Liver (tissue), 9 donors: ENCODE results near the gene EVI2A. TPM values are rescaled to one million over a fixed set of nuclear protein-coding genes. Genes with fewer than 3 reads are reported as not detected.

Source experiments
- DNase-seq: peaks from one replicate; pipeline ENCODE4 v3.0.0-alpha.2; 2017; ENCODE audit warnings: low spot score
- H3K27ac ChIP-seq, 2 donors: one replicate each; pipeline ENCODE4 v1.7.0; 2013; ENCODE audit warnings: inconsistent platforms in 2 of 2, low read length in 2 of 2, control low read depth in 1 of 2, low read depth in 1 of 2, mild to moderate bottlenecking in 1 of 2
- H3K27me3 ChIP-seq, 4 donors: one replicate each; pipeline versions ENCODE4 v1.6.1 to v1.7.0; 2013; ENCODE audit warnings: low read length in 3 of 4, inconsistent platforms in 1 of 4, mild to moderate bottlenecking in 1 of 4, moderate library complexity in 1 of 4; ENCODE audit not compliant: control insufficient read depth in 4 of 4, insufficient read depth in 4 of 4
- H3K36me3 ChIP-seq, 4 donors: one replicate each; pipeline versions ENCODE4 v1.6.1 to v1.7.0; 2013; ENCODE audit warnings: low read length in 3 of 4, mild to moderate bottlenecking in 3 of 4, low read depth in 1 of 4, moderate library complexity in 1 of 4; ENCODE audit not compliant: control insufficient read depth in 4 of 4, insufficient read depth in 3 of 4
- H3K4me1 ChIP-seq, 4 donors: one replicate each; pipeline versions ENCODE4 v1.6.1 to v1.7.0; 2013; ENCODE audit warnings: low read length in 3 of 4, mild to moderate bottlenecking in 3 of 4, moderate library complexity in 1 of 4; ENCODE audit not compliant: control insufficient read depth in 4 of 4, insufficient read depth in 4 of 4
- H3K4me3 ChIP-seq, 3 donors: one replicate each; pipeline versions ENCODE4 v1.6.1 to v1.7.0; 2013; ENCODE audit warnings: low read length in 3 of 3, control low read depth in 1 of 3, low read depth in 1 of 3, mild to moderate bottlenecking in 1 of 3
- H3K9ac ChIP-seq, 2 donors: one replicate each; pipeline ENCODE4 v1.7.0; 2013; ENCODE audit warnings: low read length in 2 of 2, mild to moderate bottlenecking in 2 of 2, moderate library complexity in 2 of 2, control low read depth in 1 of 2, low read depth in 1 of 2
- H3K9me3 ChIP-seq, 4 donors: one replicate each; pipeline versions ENCODE4 v1.6.1 to v1.7.0; 2013; ENCODE audit warnings: low read length in 3 of 4; ENCODE audit not compliant: control insufficient read depth in 4 of 4
- EGR1 ChIP-seq, 2 donors: IDR thresholded peaks; 2 replicates each; pipeline ENCODE4 v1.6.1; 2016 to 2018; ENCODE audit warnings: antibody characterized with exemption in 2 of 2, low read depth in 2 of 2
- FOXA1 ChIP-seq: IDR thresholded peaks from 2 replicates; pipeline ENCODE4 v1.6.1; 2016; ENCODE audit warnings: antibody characterized with exemption
- FOXA2 ChIP-seq: IDR thresholded peaks from 2 replicates; pipeline ENCODE4 v1.6.1; 2016; ENCODE audit warnings: antibody characterized with exemption
- GABPA ChIP-seq, 2 donors: IDR thresholded peaks in 1 of 2; conservative IDR thresholded peaks in 1 of 2; 2 replicates each; pipeline ENCODE4 v1.6.1; 2016; ENCODE audit warnings: antibody characterized with exemption in 2 of 2, mild to moderate bottlenecking in 1 of 2, moderate library complexity in 1 of 2
- HNF4A ChIP-seq, 2 donors: conservative IDR thresholded peaks; 2 replicates each; pipeline ENCODE4 v1.6.1; 2016; ENCODE audit warnings: antibody characterized with exemption in 2 of 2, mild to moderate bottlenecking in 2 of 2
- HNF4G ChIP-seq: IDR thresholded peaks from 2 replicates; pipeline ENCODE4 v1.6.1; 2016; ENCODE audit warnings: antibody characterized with exemption
- JUND ChIP-seq, 2 donors: IDR thresholded peaks; 2 replicates each; pipeline ENCODE4 v1.6.1; 2016; ENCODE audit warnings: antibody characterized with exemption in 2 of 2
- NR2F2 ChIP-seq: IDR thresholded peaks from 2 replicates; pipeline ENCODE4 v1.6.1; 2016; ENCODE audit warnings: antibody characterized with exemption
- RAD21 ChIP-seq, 2 donors: IDR thresholded peaks; 2 replicates each; pipeline ENCODE4 v1.6.1; 2016; ENCODE audit warnings: antibody characterized with exemption in 2 of 2, mild to moderate bottlenecking in 2 of 2
- RXRA ChIP-seq, 2 donors: IDR thresholded peaks; 2 replicates each; pipeline ENCODE4 v1.6.1; 2017 to 2018; ENCODE audit warnings: antibody characterized with exemption in 2 of 2, mild to moderate bottlenecking in 1 of 2
- SP1 ChIP-seq: IDR thresholded peaks from 2 replicates; pipeline ENCODE4 v1.6.1; 2018; ENCODE audit warnings: antibody characterized with exemption, mild to moderate bottlenecking
- TAF1 ChIP-seq: conservative IDR thresholded peaks from 2 replicates; pipeline ENCODE4 v1.6.1; 2016; ENCODE audit warnings: antibody characterized with exemption, mild to moderate bottlenecking
- YY1 ChIP-seq: IDR thresholded peaks from 2 replicates; pipeline ENCODE4 v1.6.1; 2016; ENCODE audit warnings: antibody characterized with exemption, mild to moderate bottlenecking
- WGBS: extraction: QIAGEN DNeasy Blood & Tissue Kit; methylation state at CpG from one replicate; pipeline ENCODE4 v1.1.7; 2013; 5-methylcytosine and 5-hydroxymethylcytosine counted together
- polyA plus RNA-seq, 2 donors: library from polyadenylated mRNA; stranded (reverse) in 1 of 2; unstranded in 1 of 2; fragments of 200-250 nt in 1 of 2; fragments of >200 nt in 1 of 2; fragmentation: Nextera tagmentation in 1 of 2; extraction: Ambion mirVana in 1 of 2; gene quantifications; one replicate each; pipeline versions ENCODE4 v1.2.1 to v1.2.3, GENCODE V29; 2013 to 2015
- total RNA-seq, 2 donors: library from RNA; depleted of rRNA; stranded (reverse); fragments of >200 nt; gene quantifications; one replicate each; pipeline ENCODE4 v1.2.3, GENCODE V29; 2014
- TF ChIP-seq, protein P1 (sequence below): IDR thresholded peaks from 2 replicates; pipeline ENCODE4 v1.6.1; 2016; ENCODE audit warnings: antibody characterized with exemption
- TF ChIP-seq, protein P2 (sequence below): IDR thresholded peaks from 2 replicates; pipeline ENCODE4 v1.6.1; 2016; ENCODE audit warnings: antibody characterized with exemption, mild to moderate bottlenecking
- TF ChIP-seq, protein P3 (sequence below): fragments of 150-350 bp; IDR thresholded peaks from 2 replicates; pipeline ENCODE4 v1.5.1; 2017; ENCODE audit warnings: improper control_type of control experiment, low read depth, low read length; ENCODE audit not compliant: missing input control
- TF ChIP-seq, protein P4 (sequence below): IDR thresholded peaks from 2 replicates; pipeline ENCODE4 v1.6.1; 2016; ENCODE audit warnings: antibody characterized with exemption
- TF ChIP-seq, protein P5 (sequence below): IDR thresholded peaks from 2 replicates; pipeline ENCODE4 v1.6.1; 2016; ENCODE audit warnings: antibody characterized with exemption
- donor health status: healthy.
- donor health status: healthy.
- donor health status: healthy.
- donor health status: healthy.
- donor health status: healthy.

The EVI2A gene
- total and polyA plus RNA-seq, 4 donors, result 1.1 to 2.8 (median 2.0) TPM

DNA sequence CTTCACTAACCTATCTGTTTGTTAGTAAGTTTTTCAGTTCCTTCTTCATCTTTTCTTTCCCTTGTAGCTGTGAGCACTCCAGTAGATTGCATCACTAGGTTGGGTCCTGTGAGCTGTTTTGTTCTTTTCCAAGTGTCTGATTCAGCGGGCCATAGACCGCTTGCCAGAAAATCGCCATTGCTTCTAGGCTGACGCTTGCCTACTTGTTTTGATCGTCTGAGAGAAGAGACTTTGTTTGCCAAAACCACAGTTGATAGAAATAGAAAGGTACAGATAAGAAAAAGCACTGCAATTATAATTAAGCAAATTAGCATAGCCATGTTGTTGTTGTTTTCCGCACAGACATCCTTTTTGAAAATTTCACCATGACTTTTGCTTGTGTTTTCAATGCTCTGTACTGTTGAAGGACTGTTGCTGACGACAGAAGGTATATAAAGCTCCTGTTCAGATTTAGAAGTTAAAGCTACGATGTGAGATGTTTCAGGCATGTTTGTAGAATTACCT, 3.1 kb downstream of the EVI2A start:
- Histone ChIP-seq H3K9me3 (no peaks in the 10 kb centered on the region), H3K27ac (peak overlapping the region; percentile 49 to 57), H3K27me3 (no peaks in the 10 kb centered on the region), H3K4me1 (no peaks in the 10 kb centered on the region), H3K4me3 (no peak overlapping the region), H3K9ac (peak overlapping the region; percentile 21 to 27), H3K36me3 (no peaks in the 10 kb centered on the region)
- WGBS, result 76% methylated on average over 8 of the region's 8 CpGs
- no peak for DNase-seq
- TF ChIP-seq JUND (IDR thresholded peaks at IDR 0.05) (no peak), SP1 (no peak), TAF1 (no peak), EGR1 (IDR thresholded peaks at IDR 0.05; ENCODE audit: low read depth in 2 of 2) (no peak), FOXA2 (no peak), NR2F2 (no peak), GABPA (IDR thresholded peaks at IDR 0.05 in 1 of 2, conservative IDR thresholded peaks at IDR 0.05 in 1 of 2) (no peak), HNF4G (no peak), FOXA1 (no peak), HNF4A (conservative IDR thresholded peaks at IDR 0.05) (no peak), RXRA (IDR thresholded peaks at IDR 0.05) (no peak), RAD21 (IDR thresholded peaks at IDR 0.05) (no peak), YY1 (no peak)
- TF ChIP-seq, protein P1, sequence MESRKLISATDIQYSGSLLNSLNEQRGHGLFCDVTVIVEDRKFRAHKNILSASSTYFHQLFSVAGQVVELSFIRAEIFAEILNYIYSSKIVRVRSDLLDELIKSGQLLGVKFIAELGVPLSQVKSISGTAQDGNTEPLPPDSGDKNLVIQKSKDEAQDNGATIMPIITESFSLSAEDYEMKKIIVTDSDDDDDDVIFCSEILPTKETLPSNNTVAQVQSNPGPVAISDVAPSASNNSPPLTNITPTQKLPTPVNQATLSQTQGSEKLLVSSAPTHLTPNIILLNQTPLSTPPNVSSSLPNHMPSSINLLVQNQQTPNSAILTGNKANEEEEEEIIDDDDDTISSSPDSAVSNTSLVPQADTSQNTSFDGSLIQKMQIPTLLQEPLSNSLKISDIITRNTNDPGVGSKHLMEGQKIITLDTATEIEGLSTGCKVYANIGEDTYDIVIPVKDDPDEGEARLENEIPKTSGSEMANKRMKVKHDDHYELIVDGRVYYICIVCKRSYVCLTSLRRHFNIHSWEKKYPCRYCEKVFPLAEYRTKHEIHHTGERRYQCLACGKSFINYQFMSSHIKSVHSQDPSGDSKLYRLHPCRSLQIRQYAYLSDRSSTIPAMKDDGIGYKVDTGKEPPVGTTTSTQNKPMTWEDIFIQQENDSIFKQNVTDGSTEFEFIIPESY, result no peak
- TF ChIP-seq, protein P2, sequence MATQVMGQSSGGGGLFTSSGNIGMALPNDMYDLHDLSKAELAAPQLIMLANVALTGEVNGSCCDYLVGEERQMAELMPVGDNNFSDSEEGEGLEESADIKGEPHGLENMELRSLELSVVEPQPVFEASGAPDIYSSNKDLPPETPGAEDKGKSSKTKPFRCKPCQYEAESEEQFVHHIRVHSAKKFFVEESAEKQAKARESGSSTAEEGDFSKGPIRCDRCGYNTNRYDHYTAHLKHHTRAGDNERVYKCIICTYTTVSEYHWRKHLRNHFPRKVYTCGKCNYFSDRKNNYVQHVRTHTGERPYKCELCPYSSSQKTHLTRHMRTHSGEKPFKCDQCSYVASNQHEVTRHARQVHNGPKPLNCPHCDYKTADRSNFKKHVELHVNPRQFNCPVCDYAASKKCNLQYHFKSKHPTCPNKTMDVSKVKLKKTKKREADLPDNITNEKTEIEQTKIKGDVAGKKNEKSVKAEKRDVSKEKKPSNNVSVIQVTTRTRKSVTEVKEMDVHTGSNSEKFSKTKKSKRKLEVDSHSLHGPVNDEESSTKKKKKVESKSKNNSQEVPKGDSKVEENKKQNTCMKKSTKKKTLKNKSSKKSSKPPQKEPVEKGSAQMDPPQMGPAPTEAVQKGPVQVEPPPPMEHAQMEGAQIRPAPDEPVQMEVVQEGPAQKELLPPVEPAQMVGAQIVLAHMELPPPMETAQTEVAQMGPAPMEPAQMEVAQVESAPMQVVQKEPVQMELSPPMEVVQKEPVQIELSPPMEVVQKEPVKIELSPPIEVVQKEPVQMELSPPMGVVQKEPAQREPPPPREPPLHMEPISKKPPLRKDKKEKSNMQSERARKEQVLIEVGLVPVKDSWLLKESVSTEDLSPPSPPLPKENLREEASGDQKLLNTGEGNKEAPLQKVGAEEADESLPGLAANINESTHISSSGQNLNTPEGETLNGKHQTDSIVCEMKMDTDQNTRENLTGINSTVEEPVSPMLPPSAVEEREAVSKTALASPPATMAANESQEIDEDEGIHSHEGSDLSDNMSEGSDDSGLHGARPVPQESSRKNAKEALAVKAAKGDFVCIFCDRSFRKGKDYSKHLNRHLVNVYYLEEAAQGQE, result no peak
- TF ChIP-seq, protein P3, sequence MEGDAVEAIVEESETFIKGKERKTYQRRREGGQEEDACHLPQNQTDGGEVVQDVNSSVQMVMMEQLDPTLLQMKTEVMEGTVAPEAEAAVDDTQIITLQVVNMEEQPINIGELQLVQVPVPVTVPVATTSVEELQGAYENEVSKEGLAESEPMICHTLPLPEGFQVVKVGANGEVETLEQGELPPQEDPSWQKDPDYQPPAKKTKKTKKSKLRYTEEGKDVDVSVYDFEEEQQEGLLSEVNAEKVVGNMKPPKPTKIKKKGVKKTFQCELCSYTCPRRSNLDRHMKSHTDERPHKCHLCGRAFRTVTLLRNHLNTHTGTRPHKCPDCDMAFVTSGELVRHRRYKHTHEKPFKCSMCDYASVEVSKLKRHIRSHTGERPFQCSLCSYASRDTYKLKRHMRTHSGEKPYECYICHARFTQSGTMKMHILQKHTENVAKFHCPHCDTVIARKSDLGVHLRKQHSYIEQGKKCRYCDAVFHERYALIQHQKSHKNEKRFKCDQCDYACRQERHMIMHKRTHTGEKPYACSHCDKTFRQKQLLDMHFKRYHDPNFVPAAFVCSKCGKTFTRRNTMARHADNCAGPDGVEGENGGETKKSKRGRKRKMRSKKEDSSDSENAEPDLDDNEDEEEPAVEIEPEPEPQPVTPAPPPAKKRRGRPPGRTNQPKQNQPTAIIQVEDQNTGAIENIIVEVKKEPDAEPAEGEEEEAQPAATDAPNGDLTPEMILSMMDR, result no peak
- TF ChIP-seq, protein P4, sequence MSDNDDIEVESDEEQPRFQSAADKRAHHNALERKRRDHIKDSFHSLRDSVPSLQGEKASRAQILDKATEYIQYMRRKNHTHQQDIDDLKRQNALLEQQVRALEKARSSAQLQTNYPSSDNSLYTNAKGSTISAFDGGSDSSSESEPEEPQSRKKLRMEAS, result no peak
- TF ChIP-seq, protein P5, sequence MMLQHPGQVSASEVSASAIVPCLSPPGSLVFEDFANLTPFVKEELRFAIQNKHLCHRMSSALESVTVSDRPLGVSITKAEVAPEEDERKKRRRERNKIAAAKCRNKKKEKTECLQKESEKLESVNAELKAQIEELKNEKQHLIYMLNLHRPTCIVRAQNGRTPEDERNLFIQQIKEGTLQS, result no peak
